ENCODE results near the gene FFAR3.

Gene FFAR3

GRCh38 chr19:35349614-35350521 lies 8.4 kb upstream of the FFAR3 start:
- no peak for ATAC-seq (ENCODE audit: insufficient read depth, low read depth)
- H3K9ac ChIP-seq (ENCODE audit: low read depth, low read length) = no peak overlapping the region
- no peak for DNase-seq
- no peak for TF ChIP-seq EZH2 (IDR thresholded peaks at IDR 0.05; ENCODE audit: borderline replicate concordance, low read depth, low read length, severe bottlenecking)
- TF ChIP-seq, protein P1, sequence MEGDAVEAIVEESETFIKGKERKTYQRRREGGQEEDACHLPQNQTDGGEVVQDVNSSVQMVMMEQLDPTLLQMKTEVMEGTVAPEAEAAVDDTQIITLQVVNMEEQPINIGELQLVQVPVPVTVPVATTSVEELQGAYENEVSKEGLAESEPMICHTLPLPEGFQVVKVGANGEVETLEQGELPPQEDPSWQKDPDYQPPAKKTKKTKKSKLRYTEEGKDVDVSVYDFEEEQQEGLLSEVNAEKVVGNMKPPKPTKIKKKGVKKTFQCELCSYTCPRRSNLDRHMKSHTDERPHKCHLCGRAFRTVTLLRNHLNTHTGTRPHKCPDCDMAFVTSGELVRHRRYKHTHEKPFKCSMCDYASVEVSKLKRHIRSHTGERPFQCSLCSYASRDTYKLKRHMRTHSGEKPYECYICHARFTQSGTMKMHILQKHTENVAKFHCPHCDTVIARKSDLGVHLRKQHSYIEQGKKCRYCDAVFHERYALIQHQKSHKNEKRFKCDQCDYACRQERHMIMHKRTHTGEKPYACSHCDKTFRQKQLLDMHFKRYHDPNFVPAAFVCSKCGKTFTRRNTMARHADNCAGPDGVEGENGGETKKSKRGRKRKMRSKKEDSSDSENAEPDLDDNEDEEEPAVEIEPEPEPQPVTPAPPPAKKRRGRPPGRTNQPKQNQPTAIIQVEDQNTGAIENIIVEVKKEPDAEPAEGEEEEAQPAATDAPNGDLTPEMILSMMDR (IDR thresholded peaks at IDR 0.05; ENCODE audit: borderline replicate concordance, extremely low read depth, low read length, poor library complexity, severe bottlenecking) = no peak
- no peaks in the 10 kb centered on the region for H3K36me3 ChIP-seq (ENCODE audit: insufficient read depth, low read length)
- peaks cover 19% of the 10 kb centered on the region for H3K27me3 ChIP-seq (ENCODE audit: insufficient read depth, low read length, poor library complexity)
- H2AFZ ChIP-seq (ENCODE audit: low read depth, low read length) = no peak overlapping the region
- no peak overlapping the region for H3K4me3 ChIP-seq (ENCODE audit: low read depth in 1 of 2, low read length in 2 of 2)
- no peaks in the 10 kb centered on the region for H3K9me3 ChIP-seq (ENCODE audit: insufficient read depth, low read length, severe bottlenecking)
- no peaks in the 10 kb centered on the region for H4K20me1 ChIP-seq (ENCODE audit: insufficient read depth, low read length)
- H3K4me2 ChIP-seq (ENCODE audit: insufficient read depth, low read length) = no peak overlapping the region
- H3K79me2 ChIP-seq (ENCODE audit: insufficient read depth, low read length) = no peaks in the 10 kb centered on the region
- H3K4me1 ChIP-seq (ENCODE audit: insufficient read depth, low read length) = peaks cover 19% of the 10 kb centered on the region
- no peak overlapping the region for H3K27ac ChIP-seq (ENCODE audit: low read length)

DNA sequence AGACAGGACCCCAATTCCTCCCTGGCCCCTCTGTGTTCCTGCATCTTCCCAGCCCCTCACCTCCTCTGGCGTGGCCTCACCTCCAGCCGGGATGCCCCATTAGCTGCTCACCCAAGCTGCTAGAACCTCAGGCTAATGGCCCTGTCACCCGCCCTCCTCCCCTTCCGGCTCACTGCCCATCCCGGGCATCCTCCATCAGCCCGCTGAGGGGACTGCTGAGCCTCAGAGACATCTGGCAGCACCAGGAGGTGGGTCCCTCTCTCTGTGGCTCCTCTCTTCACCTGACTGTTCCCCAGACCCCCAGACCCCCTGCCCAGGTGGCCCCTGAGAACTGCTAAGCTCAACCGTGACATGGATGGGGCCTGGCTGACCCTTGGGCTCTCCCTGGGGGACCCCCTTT lies 7.7 kb upstream of the FFAR3 start:
- Histone ChIP-seq H3K27ac (ENCODE audit: low read length) (no peak overlapping the region), H3K4me1 (ENCODE audit: insufficient read depth, low read length) (peaks cover 19% of the 10 kb centered on the region), H3K79me2 (ENCODE audit: insufficient read depth, low read length) (no peaks in the 10 kb centered on the region), H3K27me3 (ENCODE audit: insufficient read depth, low read length, poor library complexity) (peaks cover 19% of the 10 kb centered on the region), H3K4me3 (ENCODE audit: low read depth in 1 of 2, low read length in 2 of 2) (no peak overlapping the region), H2AFZ (ENCODE audit: low read depth, low read length) (no peak overlapping the region), H3K9me3 (ENCODE audit: insufficient read depth, low read length, severe bottlenecking) (no peaks in the 10 kb centered on the region), H3K4me2 (ENCODE audit: insufficient read depth, low read length) (no peak overlapping the region), H3K9ac (ENCODE audit: low read depth, low read length) (no peak overlapping the region), H3K36me3 (ENCODE audit: insufficient read depth, low read length) (no peaks in the 10 kb centered on the region), H4K20me1 (ENCODE audit: insufficient read depth, low read length) (no peaks in the 10 kb centered on the region)
- no peak for TF ChIP-seq EZH2 (IDR thresholded peaks at IDR 0.05; ENCODE audit: borderline replicate concordance, low read depth, low read length, severe bottlenecking)
- TF ChIP-seq, protein P1 (IDR thresholded peaks at IDR 0.05; ENCODE audit: borderline replicate concordance, extremely low read depth, low read length, poor library complexity, severe bottlenecking) = no peak
- ATAC-seq (ENCODE audit: insufficient read depth, low read depth) = no peak
- no peak for DNase-seq

GRCh38 chr19:35351411-35352176 lies 6.7 kb upstream of the FFAR3 start:
- H4K20me1 ChIP-seq (ENCODE audit: insufficient read depth, low read length) = no peaks in the 10 kb centered on the region
- H3K9me3 ChIP-seq (ENCODE audit: insufficient read depth, low read length, severe bottlenecking) = no peaks in the 10 kb centered on the region
- no peak overlapping the region for H3K9ac ChIP-seq (ENCODE audit: low read depth, low read length)
- H3K79me2 ChIP-seq (ENCODE audit: insufficient read depth, low read length) = no peaks in the 10 kb centered on the region
- H3K4me3 ChIP-seq (ENCODE audit: low read depth in 1 of 2, low read length in 2 of 2) = no peak overlapping the region
- peaks cover 11% of the 10 kb centered on the region for H3K27me3 ChIP-seq (ENCODE audit: insufficient read depth, low read length, poor library complexity)
- peaks cover 15% of the 10 kb centered on the region for H3K4me1 ChIP-seq (ENCODE audit: insufficient read depth, low read length)
- no peak overlapping the region for H2AFZ ChIP-seq (ENCODE audit: low read depth, low read length)
- no peaks in the 10 kb centered on the region for H3K36me3 ChIP-seq (ENCODE audit: insufficient read depth, low read length)
- TF ChIP-seq, protein P1 (IDR thresholded peaks at IDR 0.05; ENCODE audit: borderline replicate concordance, extremely low read depth, low read length, poor library complexity, severe bottlenecking) = no peak
- TF ChIP-seq EZH2 (IDR thresholded peaks at IDR 0.05; ENCODE audit: borderline replicate concordance, low read depth, low read length, severe bottlenecking) = no peak
- no peak for ATAC-seq (ENCODE audit: insufficient read depth, low read depth)
- H3K4me2 ChIP-seq (ENCODE audit: insufficient read depth, low read length) = no peak overlapping the region
- H3K27ac ChIP-seq (ENCODE audit: low read length) = no peak overlapping the region
- no peak for DNase-seq

All from DND-41 (cell line).